ENCODE measurements around the gene CPNE4. TPM values are rescaled to one million over a fixed set of nuclear protein-coding genes. Genes with fewer than 3 reads are reported as not detected.

The CPNE4 gene
- total RNA-seq, 4 donors from 2014 or later: 0.17 to 0.52 TPM; not detected in 2

GRCh38 chr3:131840156-131840797 lies 194.5 kb downstream of the CPNE4 start:
- H3K4me3 ChIP-seq: no peak overlapping the region
- TF ChIP-seq POLR2AphosphoS5 (IDR thresholded peaks at IDR 0.05) (no peak), POLR2A (IDR thresholded peaks at IDR 0.05; ENCODE audit: low read depth) (no peak), EP300 (IDR thresholded peaks at IDR 0.05) (no peak)
- TF ChIP-seq, protein P1, sequence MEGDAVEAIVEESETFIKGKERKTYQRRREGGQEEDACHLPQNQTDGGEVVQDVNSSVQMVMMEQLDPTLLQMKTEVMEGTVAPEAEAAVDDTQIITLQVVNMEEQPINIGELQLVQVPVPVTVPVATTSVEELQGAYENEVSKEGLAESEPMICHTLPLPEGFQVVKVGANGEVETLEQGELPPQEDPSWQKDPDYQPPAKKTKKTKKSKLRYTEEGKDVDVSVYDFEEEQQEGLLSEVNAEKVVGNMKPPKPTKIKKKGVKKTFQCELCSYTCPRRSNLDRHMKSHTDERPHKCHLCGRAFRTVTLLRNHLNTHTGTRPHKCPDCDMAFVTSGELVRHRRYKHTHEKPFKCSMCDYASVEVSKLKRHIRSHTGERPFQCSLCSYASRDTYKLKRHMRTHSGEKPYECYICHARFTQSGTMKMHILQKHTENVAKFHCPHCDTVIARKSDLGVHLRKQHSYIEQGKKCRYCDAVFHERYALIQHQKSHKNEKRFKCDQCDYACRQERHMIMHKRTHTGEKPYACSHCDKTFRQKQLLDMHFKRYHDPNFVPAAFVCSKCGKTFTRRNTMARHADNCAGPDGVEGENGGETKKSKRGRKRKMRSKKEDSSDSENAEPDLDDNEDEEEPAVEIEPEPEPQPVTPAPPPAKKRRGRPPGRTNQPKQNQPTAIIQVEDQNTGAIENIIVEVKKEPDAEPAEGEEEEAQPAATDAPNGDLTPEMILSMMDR (IDR thresholded peaks at IDR 0.05): no peak
- WGBS: 75% methylated on average over 1 of the region's 1 CpG
- H3K36me3 ChIP-seq: no peaks in the 10 kb centered on the region
- no peak overlapping the region for H3K27ac ChIP-seq (replicated peaks in 1 of 4)
- H3K27me3 ChIP-seq: no peaks in the 10 kb centered on the region
- intact Hi-C loops (cut with DNase I): no loop called here
- no peak for DNase-seq (ENCODE audit: extremely low spot score)
- no peaks in the 10 kb centered on the region for H3K9me3 ChIP-seq
- no peaks in the 10 kb centered on the region for H3K4me1 ChIP-seq

DNA sequence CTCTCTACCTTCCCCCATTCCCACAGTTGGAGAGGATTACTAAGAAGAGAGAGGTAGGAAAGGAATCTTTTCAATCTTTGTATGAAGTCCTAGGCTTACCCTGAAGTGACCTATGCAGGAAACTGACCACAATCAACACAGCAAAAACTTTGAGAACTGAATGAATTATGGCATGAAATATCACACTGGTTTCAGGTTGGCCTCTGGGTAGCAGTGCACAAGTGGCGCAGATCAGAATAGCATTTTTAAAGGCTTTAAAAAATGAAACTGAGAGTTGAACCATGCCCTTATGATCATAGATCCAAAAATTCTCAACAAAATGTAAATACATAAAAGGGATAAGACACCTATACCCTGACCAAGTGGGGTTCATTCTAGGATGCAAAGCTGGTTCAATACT lies 198.9 kb downstream of the CPNE4 start:
- TF ChIP-seq POLR2AphosphoS5 (IDR thresholded peaks at IDR 0.05) (no peak), POLR2A (IDR thresholded peaks at IDR 0.05; ENCODE audit: low read depth) (no peak), EP300 (IDR thresholded peaks at IDR 0.05) (no peak)
- TF ChIP-seq, protein P1 (IDR thresholded peaks at IDR 0.05): no peak
- H3K36me3 ChIP-seq: no peaks in the 10 kb centered on the region
- no peak overlapping the region for H3K4me3 ChIP-seq
- 100% methylated on average over 1 of the region's 1 CpG for WGBS
- intact Hi-C loops (cut with DNase I): no loop called here
- H3K27ac ChIP-seq (replicated peaks in 1 of 4): no peak overlapping the region
- DNase-seq (ENCODE audit: extremely low spot score): no peak
- H3K9me3 ChIP-seq: no peaks in the 10 kb centered on the region
- no peaks in the 10 kb centered on the region for H3K27me3 ChIP-seq
- no peaks in the 10 kb centered on the region for H3K4me1 ChIP-seq

DNA sequence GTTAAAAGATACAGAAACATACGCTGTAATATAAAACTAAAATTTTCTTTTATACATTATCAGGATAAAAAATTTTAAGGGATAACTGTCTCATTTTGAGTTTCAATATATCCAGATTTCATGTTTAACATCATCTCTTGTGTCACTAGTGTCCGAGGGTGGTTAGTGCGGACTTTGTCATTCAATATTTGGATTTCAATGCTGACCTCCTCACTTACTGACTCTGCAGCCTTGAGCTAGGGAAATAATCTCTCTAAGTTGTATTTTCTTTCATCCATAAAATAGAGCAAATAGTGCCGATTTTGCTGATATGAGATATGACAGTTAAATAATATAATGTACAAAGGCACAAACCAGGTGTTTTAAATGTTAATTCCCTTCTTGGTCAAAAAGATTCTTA lies 203.2 kb downstream of the CPNE4 start:
- intact Hi-C loops (cut with DNase I): no loop called here
- no peak overlapping the region for H3K27ac ChIP-seq (replicated peaks in 1 of 4)
- DNase-seq (ENCODE audit: extremely low spot score): no peak
- H3K9me3 ChIP-seq: no peaks in the 10 kb centered on the region
- TF ChIP-seq POLR2AphosphoS5 (IDR thresholded peaks at IDR 0.05): no peak
- TF ChIP-seq POLR2A (IDR thresholded peaks at IDR 0.05; ENCODE audit: low read depth): no peak
- TF ChIP-seq, protein P1 (IDR thresholded peaks at IDR 0.05): no peak
- TF ChIP-seq EP300 (IDR thresholded peaks at IDR 0.05): no peak
- WGBS: 86% methylated on average over 4 of the region's 4 CpGs
- no peaks in the 10 kb centered on the region for H3K4me1 ChIP-seq
- no peaks in the 10 kb centered on the region for H3K36me3 ChIP-seq
- H3K27me3 ChIP-seq: no peaks in the 10 kb centered on the region
- H3K4me3 ChIP-seq: no peak overlapping the region

GRCh38 chr3:131821191-131821762 lies 213.5 kb downstream of the CPNE4 start:
- no peaks in the 10 kb centered on the region for H3K4me1 ChIP-seq
- H3K27ac ChIP-seq (replicated peaks in 1 of 4): no peak overlapping the region
- TF ChIP-seq, protein P1 (IDR thresholded peaks at IDR 0.05): no peak
- H3K27me3 ChIP-seq: peaks cover 0 to 4% (median 0%) of the 10 kb centered on the region in 4 donors
- 53% methylated on average over 3 of the region's 3 CpGs for WGBS
- H3K36me3 ChIP-seq: no peaks in the 10 kb centered on the region
- H3K9me3 ChIP-seq: no peaks in the 10 kb centered on the region
- intact Hi-C loops (cut with DNase I): no loop called here
- H3K4me3 ChIP-seq: no peak overlapping the region
- DNase-seq (ENCODE audit: extremely low spot score): no peak
